Measurements from ENCODE around the gene MRAS.

- TF ChIP-seq CTCF (IDR thresholded peaks at IDR 0.05; ENCODE audit: low read depth, low read length, poor library complexity, severe bottlenecking) = no peak
- TF ChIP-seq EZH2phosphoT487 (IDR thresholded peaks at IDR 0.05; ENCODE audit: borderline replicate concordance, low read length) = no peak
Observed at GRCh38 chr3:138404121-138404520, 55.7 kb downstream of the MRAS start.
